Endothelial cell (in vitro differentiated cells): Measurements from ENCODE around the gene RGS6. TPM values are rescaled to one million over a fixed set of nuclear protein-coding genes. Genes with fewer than 3 reads are reported as not detected.

Source experiments
- DNase-seq: peaks from one replicate; pipeline ENCODE4 v3.0.0; 2021; ENCODE audit warnings: low spot score
- H3K27ac Mint-ChIP-seq: one replicate; pipeline ENCODE4 v1.8.0; 2021; ENCODE audit warnings: mixed read lengths, inconsistent platforms; ENCODE audit not compliant: unreplicated experiment
- H3K27me3 Mint-ChIP-seq: one replicate; pipeline ENCODE4 v1.8.0; 2021; ENCODE audit warnings: mild to moderate bottlenecking, moderate library complexity, mixed read lengths, inconsistent platforms; ENCODE audit not compliant: unreplicated experiment
- H3K36me3 Mint-ChIP-seq: one replicate; pipeline ENCODE4 v1.8.0; 2021; ENCODE audit warnings: mild to moderate bottlenecking, low read depth, mixed read lengths, inconsistent platforms; ENCODE audit not compliant: unreplicated experiment
- H3K4me1 Mint-ChIP-seq: one replicate; pipeline ENCODE4 v1.8.0; 2021; ENCODE audit warnings: mild to moderate bottlenecking, mixed read lengths, inconsistent platforms; ENCODE audit not compliant: unreplicated experiment
- H3K4me3 Mint-ChIP-seq: one replicate; pipeline ENCODE4 v1.8.0; 2021; ENCODE audit warnings: mild to moderate bottlenecking, mixed read lengths, inconsistent platforms; ENCODE audit not compliant: unreplicated experiment
- H3K9me3 Mint-ChIP-seq: one replicate; pipeline ENCODE4 v1.8.0; 2021; ENCODE audit warnings: mixed read lengths, inconsistent platforms; ENCODE audit not compliant: unreplicated experiment
- total RNA-seq: library from RNA; stranded (reverse); fragmentation: NEBNext Ultra II Directional; extraction: Animal tissue kit (Norgen Biotek cat#: 25700); gene quantifications from one replicate; pipeline ENCODE4 v1.2.1, GENCODE V29; 2021; ENCODE audit not compliant: unreplicated experiment
- TF ChIP-seq, protein P1 (sequence below): fragments of 200-600 bp; sonication (generic); IDR thresholded peaks from one replicate; pipeline ENCODE4 v1.5.0; 2021; ENCODE audit warnings: antibody characterized with exemption; ENCODE audit not compliant: unreplicated experiment

RGS6 gene
- total RNA-seq, 1 donor from 2014 or later, result 15.7 TPM

DNA sequence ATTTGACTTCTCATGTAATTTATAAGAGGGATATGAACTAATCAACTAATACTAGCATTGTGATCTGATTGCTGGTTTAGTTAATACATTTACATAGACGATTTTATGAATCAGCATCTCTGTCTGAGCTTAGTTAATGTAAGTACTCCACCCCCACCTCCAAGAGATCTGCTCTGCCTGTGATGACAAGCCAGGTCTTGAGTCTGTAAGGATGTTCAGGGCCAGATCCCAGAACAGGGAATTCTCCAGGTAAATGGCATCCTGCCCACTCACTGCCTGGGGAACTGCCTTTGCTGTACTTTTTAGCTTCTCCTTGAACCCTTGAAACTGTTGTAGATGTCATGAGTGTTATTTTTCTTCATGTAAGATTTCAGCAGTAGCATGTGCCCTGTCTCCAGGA is 289.8 kb downstream of the RGS6 start:
- Mint-ChIP-seq H3K9me3 (no peaks in the 10 kb centered on the region), H3K27ac (no peak overlapping the region), H3K4me1 (no peaks in the 10 kb centered on the region), H3K36me3 (no peaks in the 10 kb centered on the region), H3K27me3 (no peaks in the 10 kb centered on the region), H3K4me3 (no peak overlapping the region)
- DNase-seq, result no peak
- TF ChIP-seq, protein P1, sequence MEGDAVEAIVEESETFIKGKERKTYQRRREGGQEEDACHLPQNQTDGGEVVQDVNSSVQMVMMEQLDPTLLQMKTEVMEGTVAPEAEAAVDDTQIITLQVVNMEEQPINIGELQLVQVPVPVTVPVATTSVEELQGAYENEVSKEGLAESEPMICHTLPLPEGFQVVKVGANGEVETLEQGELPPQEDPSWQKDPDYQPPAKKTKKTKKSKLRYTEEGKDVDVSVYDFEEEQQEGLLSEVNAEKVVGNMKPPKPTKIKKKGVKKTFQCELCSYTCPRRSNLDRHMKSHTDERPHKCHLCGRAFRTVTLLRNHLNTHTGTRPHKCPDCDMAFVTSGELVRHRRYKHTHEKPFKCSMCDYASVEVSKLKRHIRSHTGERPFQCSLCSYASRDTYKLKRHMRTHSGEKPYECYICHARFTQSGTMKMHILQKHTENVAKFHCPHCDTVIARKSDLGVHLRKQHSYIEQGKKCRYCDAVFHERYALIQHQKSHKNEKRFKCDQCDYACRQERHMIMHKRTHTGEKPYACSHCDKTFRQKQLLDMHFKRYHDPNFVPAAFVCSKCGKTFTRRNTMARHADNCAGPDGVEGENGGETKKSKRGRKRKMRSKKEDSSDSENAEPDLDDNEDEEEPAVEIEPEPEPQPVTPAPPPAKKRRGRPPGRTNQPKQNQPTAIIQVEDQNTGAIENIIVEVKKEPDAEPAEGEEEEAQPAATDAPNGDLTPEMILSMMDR, result no peak

DNA sequence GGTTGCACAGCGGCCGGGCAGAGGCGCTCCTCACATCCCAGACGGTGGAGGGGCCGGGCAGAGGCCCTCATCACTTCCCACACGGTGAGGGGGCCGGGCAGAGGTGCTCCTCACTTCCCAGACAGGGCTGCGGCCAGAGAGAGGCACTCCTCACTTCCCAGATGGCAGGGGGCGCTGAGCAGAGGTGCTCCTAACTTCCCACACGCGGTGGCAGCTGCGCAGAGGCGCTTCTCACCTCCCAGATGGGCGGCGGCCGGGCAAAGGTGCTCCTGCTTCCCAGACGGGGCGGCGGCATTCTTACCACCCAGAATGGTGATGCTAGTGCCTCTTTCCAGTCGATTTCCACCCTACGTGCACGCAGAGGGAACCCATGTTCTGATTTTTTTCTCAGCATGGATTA is 304.4 kb downstream of the RGS6 start:
- Mint-ChIP-seq H3K36me3 (no peaks in the 10 kb centered on the region), H3K4me3 (no peak overlapping the region), H3K4me1 (peaks cover 2% of the 10 kb centered on the region), H3K27ac (no peak overlapping the region), H3K27me3 (peaks cover 5% of the 10 kb centered on the region), H3K9me3 (peaks cover 5% of the 10 kb centered on the region)
- TF ChIP-seq, protein P1, result no peak
- no peak for DNase-seq

DNA sequence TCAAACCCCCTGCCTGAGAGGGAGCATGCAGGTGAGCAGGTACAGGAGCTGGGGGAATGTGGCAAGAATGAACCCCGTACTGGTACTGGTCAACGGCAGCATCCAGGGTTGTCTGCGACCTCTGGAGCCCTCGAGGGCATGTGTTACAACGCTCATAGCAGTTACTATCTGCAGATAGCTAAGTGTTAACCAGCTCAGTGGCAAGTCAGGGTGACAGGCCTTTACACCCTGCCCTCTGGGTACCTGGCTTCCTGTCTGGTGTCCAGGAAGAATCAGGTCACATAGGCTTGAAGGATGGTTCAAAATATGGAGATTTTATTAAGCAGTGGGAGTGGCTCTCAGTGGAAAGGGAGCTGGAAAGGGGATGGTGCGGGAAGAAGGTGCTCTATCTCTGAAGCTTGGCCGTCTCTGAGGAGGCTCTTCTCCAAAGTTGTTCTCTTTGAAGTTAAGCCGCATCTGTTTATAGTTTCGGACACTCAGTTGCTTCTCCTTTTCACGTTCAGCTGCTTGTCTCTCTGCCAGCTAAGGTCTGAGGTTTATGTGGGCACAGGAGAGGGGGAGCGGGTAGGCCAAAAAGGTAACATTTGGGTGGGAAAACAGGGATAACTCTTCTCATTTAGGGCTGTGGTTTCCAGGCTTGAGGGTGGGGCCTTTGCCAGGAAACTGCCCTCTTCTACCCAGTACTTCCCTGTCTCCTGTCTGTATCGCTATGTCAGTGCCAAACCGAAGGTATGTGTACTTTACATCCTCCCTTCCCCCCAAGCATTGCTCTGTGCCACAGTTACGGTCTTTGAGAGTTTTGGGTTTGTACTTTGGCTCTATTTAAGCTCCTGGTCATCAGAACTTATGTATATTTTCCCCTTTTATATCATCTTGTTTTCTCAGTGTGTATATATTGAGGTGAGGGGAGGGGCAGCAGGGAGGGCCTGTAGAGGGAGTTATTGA is 305.8 kb downstream of the RGS6 start:
- H3K9me3 Mint-ChIP-seq, result peaks cover 5% of the 10 kb centered on the region
- TF ChIP-seq, protein P1, result no peak
- H3K27me3 Mint-ChIP-seq, result peaks cover 3% of the 10 kb centered on the region
- DNase-seq, result no peak
- peaks cover 2% of the 10 kb centered on the region for H3K4me1 Mint-ChIP-seq
- no peak overlapping the region for H3K4me3 Mint-ChIP-seq
- no peaks in the 10 kb centered on the region for H3K36me3 Mint-ChIP-seq
- H3K27ac Mint-ChIP-seq, result no peak overlapping the region

DNA sequence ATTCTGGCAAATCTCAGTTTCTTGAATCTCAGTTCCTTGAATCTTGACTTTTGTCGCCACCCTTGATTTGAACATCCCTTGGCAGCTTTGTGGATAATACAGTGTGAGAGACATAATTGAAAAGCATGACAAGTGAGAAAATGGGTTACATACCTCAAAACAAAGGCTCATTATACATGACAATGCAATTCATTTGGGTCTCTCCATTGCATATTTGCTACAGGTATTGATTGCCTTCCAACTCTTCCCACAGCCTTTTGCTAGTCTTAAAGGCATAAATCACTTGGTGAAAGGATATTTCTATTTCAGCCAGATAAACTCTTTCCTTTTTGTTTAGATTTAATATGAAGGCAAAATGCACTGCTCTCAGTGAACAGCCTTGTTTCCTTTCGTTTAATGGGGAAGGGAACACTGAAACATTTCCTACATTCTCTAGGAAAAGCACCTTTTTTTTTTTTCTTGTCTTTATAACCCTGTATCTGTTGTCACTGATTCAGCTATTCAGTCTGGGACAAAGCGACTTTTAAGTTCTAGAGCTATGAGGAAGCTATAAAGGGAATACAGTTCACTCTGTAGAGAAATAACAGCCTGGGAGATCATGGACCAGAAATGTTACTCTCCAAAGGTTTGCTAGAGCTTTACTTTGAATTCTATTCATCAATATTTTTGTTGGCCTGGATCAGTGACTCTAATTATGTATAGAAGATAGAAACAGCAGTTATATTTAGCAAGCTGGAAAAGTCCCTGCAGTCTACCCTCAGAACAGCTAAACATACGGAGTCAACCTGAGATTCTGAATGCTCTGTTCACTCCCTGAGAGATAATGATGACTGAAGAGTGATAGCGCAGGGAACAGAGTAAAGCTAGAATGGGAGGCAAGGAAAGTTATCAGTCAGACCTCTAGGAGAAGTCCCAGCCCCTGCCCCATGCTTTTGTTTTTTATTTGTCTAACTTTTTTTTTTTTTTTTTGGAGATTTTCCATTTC is 311.4 kb downstream of the RGS6 start:
- no peak for DNase-seq
- Mint-ChIP-seq H3K36me3 (peaks cover 7% of the 10 kb centered on the region), H3K9me3 (peaks cover 6% of the 10 kb centered on the region), H3K27ac (no peak overlapping the region), H3K4me1 (peaks cover 2% of the 10 kb centered on the region), H3K27me3 (peaks cover 2% of the 10 kb centered on the region), H3K4me3 (no peak overlapping the region)
- TF ChIP-seq, protein P1, result no peak
